Posterior cingulate gyrus (tissue), 11 donors: ENCODE results near the gene AKAP9.
"Not testable (repeated sequence)": the region's sequence is repeated elsewhere in the genome, so short reads cannot be mapped to it uniquely, and the experiment has no call there.

Experiments
- DNase-seq, 10 donors: peaks; one replicate each; pipeline versions ENCODE4 v3.0.0 to v3.0.0-alpha.2; 2020 to 2021; ENCODE audit warnings: mixed read lengths in 3 of 10
- intact Hi-C: fragments of 100-400 bp; cut with DNase I; formaldehyde crosslinking; loops from one replicate; pipeline ENCODE4 v1.15.1; 2023

Gene AKAP9

DNA sequence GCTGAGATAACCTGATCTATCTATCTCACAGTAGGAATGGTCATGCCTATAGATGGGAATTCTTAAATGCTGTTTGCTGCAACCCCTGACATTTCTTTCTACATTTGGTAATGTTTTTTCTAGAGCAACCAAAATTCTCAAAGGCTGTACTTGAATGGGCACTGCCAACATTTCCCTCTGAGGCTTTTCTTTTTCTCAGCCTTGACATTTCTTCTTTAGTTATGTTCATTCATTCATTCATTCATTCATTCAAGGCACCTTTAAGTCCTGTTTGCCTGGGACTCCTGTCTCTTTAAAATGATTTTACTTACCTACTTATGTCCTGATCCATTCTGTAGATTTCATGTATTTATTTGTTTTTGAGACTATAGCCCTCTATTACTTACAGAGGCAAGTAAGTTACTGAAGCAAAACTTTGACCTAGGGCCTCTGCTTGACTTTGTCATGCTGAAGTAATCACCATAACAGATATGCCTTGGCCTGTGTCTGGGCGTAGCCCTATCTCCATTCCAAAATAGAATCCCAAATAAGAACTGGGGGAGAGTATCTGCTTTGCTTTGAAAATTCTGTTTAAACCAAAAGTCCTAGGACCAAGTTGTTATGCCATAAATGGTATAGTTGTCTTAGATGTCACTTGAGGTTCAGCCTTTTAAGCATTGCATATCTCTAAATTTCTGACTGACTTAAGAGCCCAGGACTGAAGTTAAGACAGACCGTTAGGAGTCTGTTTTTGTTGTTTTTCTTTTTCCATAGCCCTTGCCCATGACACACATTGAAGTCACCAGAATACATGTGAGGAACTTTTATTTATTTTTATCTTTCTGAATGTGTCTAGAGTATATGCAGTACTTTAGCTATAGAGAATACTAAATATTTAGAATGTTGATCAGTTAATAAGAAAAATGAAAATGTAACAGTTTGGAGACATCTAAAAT is 59.2 kb downstream of the AKAP9 start:
- DNase-seq: no peak
- intact Hi-C loops: no loop called here

DNA sequence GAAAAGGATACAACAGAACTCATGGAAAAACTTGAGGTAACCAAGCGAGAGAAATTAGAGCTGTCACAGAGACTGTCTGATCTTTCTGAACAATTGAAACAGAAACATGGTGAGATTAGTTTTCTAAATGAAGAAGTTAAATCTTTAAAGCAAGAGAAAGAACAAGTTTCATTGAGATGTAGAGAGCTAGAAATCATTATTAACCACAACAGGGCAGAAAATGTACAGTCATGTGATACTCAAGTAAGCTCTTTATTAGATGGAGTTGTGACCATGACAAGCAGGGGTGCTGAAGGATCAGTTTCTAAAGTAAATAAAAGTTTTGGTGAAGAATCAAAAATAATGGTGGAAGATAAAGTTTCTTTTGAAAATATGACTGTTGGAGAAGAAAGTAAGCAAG is 62.1 kb downstream of the AKAP9 start:
- intact Hi-C loops: no loop called here
- no peak for DNase-seq

DNA sequence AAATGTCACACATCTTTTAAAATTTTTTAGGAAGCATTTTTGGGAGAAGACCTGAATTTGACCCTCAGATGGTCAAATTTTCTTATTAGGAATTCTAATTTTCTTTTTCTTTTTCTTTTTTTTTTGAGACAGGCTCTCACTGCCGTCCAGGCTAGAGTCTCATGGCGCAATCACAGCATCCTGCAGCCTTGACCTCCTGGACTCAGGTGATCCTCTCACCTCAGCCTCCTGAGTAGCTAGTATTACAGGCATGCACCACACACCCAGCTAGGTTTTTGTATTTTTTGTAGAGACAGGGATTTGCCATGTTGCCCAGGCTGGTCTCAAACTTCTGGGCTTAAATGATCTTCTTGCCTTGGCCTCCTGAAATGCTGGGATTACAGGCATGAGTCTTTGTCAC is 65.4 kb downstream of the AKAP9 start:
- intact Hi-C loops: no loop called here
- DNase-seq: no peak

DNA sequence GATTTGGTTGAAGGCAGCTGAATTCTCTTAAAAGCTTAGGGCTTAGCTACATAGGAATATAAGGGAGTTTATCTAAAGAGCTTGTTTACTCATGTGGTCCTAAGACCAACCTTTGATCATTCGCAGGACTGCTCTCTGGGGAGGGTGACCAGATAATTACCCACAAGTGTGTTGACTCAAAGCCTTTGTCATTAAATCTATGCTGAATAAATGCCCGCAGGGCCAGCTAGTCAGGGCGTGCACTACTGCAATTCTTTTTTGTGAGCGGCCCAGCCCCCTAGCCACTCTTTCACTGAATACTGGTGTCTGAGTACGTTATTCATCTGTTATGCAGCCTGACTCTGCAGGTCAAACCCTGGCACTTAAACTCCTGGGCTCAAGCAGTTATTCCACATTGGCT is 69.6 kb downstream of the AKAP9 start:
- no peak for DNase-seq
- intact Hi-C loops: no loop called here

DNA sequence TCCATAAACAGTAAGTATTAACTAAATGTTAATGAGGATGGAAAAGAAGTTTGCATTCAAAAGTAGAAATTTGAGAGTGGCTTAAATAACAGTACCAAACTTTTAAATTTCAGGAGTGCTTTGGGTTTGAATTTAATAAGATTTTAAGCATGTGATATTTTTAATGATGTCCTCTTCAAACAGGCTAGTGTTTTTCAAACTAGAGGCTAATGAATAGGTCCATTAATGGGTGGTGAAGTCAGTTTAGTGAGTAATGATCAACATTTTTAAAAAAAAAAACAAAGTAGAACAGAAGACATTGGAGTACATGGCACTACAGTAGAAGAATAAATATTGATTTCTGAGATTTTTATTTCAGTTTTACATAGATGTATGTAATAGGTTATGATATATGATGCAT is 72.9 kb downstream of the AKAP9 start:
- DNase-seq: no peak
- intact Hi-C loops: no loop called here

DNA sequence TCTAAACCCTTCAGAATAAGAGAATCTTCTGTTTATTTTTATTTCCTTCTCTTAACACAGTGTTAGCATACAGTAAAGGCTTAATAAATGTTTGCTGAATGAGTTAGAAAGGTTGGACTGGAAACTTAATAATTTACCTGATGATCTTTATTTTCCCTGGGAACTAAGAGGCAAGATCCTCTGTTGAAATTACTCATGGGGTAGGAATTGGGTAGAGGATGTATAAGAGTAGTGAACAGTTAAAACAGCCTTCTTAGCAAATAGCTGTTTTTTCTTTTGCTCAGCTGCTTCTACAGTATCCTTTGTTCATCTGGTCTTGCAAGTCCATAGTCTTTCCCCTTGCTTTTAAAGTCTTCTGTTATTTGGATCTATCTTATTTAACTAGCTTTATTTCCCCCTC is 80.0 kb downstream of the AKAP9 start:
- DNase-seq: no peak
- intact Hi-C loops: no loop called here

DNA sequence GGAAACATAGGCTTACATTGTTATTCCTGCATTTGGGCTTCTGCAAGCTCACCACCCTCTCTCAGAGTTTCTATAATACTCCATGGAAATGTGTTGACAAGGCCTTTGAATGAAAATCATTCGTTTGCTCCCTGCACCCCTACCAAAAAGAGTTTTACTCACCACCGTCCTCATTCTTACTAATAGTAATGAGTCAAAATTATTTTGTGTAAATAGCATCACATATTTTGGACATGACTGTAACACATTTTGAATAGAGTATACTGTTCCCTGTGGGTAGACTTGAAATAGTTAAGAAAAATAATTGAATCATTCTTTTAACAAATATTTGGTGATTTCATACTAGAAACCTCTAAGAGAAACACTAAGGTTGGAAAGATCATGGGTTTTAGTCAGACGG is 84.6 kb downstream of the AKAP9 start:
- no peak for DNase-seq

DNA sequence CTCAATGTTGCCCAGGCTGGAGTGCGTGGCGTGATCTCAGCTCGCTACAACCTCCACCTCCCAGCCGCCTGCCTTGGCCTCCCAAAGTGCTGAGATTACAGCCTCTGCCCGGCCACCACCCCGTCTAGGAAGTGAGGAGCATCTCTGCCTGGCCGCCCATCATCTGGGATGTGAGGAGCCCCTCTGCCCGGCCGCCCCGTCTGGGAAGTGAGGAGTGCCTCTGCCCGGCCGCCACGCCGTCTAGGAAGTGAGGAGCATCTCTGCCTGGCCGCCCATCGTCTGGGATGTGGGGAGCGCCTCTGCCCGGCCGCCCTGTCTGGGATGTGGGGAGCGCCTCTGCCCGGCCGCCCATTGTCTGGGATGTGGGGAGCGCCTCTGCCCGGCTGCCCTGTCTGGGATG is 86.0 kb downstream of the AKAP9 start:
- DNase-seq: peak in 2 of 10 donors; percentile 72 to 77
- intact Hi-C loops: not testable (repeated sequence)

More for the DNA sequence above, 84.6 kb downstream of the AKAP9 start:
- intact Hi-C loops: no loop called here

DNA sequence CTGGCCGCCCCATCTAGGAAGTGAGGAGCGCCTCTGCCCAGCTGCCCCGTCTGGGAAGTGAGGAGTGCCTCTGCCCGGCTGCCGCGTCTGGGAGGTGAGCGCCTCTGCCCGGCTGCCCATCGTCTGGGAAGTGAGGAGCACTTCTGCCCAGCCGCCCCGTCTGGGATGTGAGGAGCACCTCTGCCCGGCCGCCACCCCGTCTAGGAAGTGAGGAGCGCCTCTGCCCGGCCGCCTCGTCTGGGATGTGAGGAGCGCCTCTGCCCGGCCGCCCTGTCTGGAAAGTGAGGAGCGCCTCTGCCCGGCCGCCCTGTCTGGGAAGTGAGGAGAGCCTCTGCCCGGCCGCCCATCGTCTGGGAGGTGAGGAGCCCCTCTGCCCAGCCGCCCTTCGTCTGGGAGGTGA is 86.5 kb downstream of the AKAP9 start:
- DNase-seq: peak in 3 of 10 donors; percentile 62 to 81 (median 70)
- intact Hi-C loops: not testable (repeated sequence)

DNA sequence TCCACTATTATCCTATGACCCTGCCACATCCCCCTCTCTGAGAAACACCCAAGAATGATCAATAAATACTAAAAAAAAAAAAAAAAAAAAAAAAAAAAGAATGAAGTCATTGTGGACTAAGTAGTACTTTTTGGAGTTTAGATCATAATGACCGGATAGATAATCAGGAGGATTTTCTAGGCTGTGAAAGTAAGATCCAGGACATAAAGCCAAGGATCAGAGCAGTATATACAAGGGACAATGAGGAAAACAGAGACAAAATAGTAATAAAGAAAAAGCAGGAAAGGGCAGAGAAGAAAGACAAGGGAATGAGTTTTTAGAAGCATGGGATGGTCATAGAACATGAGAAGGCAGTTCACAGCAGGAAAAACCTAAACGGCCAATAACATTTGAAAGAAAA is 87.6 kb downstream of the AKAP9 start:
- no peak for DNase-seq
- intact Hi-C loops: no loop called here

DNA sequence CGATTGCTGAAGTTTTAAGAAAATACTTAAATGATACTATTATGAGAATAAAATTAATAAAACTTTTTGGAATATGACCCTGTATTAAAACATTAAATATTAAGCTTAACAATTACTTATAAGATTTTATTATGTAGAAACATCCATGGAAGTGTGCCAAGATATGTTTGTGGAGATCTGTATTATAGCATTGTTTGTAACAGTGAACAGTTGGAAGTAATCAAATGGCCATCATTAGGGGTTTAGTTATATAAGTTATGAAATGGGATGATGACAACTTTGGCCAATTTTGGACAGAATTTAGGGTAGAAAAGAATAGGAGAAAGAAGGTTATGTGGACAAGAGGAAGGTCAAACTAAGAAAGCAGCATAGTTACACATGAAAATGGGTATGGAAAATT is 88.0 kb downstream of the AKAP9 start:
- DNase-seq: no peak
- intact Hi-C loops: no loop called here

DNA sequence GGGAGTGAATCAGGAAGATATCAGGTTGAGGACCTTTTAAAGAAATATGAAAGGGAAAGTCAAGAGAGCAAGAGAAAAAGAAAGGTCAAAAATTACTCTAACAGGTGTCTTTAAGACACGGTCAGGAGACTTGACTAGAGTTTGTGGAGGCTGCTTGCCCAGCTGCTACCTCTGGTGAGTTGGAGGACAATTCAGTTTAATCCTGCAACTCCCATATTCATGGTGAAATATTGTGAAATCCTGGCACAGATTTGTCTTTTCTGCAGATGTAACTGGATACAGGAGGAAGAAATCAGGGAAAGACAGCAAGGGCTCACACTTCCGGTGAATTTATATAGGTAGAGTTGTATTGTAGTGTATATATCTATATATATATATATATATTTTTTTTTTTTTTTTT is 93.5 kb downstream of the AKAP9 start:
- intact Hi-C loops: no loop called here
- DNase-seq: no peak

DNA sequence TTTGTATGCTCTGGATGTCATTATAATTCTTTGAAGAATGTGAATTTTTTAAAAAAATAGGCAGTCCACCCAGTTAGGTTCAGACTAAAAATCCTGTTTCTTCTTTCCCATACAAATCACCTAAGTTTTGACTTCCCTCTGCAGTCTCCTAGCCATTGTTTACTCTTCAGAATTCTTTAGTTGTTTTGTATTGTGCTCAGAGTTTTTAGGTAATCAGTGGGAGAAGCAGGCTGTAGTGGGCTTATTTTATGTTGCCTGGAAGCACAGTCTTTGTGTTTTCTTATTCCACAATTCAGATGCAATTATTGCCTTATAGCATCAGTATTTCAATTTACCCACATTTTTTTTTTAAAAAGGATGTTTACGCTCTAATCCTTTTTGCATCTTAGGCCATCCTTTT is 94.9 kb downstream of the AKAP9 start:
- intact Hi-C loops: no loop called here
- no peak for DNase-seq

DNA sequence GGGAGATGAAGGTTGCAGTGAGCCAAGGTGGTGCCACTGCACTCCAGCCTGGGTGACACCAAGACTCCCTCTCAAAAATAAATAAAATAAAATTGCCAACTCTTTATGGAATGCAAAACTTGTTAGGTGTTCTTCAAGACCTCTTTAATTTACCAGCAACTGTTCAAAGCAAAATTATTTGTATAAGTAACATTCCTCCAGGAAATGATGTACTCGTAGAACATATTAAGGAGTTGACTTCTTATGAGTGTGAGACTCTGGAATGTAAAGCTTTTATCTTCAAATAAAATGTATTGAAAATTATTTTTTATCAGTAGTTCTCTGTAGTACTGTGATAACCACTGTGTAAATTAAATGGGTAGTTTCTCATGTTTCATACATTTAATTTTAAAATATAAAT is 99.2 kb downstream of the AKAP9 start:
- intact Hi-C loops: no loop called here
- no peak for DNase-seq

DNA sequence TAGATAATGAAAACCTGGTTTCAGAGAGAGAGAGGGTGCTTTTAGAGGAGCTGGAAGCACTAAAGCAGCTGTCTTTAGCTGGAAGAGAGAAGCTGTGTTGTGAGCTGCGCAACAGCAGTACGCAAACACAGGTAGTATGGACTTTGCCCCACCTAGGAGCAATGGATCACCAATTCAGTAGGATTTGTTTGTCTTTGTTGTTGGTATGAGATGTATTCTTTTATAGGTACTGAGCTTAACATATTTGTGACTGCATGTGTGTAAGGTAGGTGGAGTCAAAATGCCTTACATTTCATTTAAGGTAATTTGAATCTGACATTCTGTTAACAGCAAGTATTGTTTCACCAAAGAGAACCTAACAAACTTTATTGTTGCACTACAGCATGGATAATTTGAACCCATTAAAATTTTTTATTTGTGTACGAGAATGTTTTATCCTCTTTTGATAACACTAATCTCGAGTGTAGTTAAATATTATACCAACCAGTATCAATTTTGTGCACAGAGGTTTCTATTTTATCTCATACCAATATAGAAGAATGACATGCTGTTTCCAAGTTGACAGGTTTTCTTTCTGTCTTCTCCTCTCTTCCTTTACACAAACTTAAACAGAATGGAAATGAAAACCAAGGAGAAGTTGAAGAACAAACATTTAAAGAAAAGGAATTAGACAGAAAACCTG is 101.5 kb downstream of the AKAP9 start:
- no peak for DNase-seq
- intact Hi-C loops: no loop called here

DNA sequence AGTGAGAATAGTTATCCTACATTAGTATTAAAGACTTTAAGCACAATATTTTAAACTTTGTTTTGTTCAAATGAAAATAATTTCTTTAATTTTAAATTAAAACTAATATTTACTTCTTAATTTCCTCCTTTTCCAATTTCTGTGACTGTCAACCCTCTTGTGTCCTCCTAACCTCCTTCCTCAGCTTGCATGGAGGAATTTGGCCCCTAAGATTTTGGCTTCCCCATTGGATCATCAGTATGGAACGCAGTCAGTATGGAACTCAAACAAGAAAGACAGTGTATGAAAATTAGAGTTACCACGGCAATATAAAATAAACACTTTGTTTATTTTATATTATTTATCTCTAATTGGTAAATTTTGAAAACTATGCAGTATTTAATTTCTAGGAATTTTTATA is 102.4 kb downstream of the AKAP9 start:
- DNase-seq: no peak
- intact Hi-C loops: no loop called here

DNA sequence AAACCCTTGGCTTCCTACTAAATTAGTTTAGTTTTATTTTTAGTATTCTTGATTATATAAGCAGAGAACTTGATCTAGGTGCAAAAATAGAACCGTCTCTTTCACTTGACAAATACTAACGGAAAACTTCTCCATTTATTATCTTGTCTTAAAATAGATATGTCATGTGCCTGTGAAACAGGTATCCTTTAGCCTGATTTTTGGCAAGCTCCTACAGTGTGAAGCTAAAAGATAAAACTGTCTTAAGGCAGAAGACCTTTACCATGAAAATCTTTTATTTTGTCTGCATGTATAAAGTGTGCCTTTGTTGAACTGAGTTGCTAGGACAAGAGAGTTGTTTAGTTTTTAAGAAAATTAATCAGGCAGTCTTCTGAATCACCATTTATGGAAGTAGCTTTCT is 103.0 kb downstream of the AKAP9 start:
- intact Hi-C loops: no loop called here
- DNase-seq: no peak

DNA sequence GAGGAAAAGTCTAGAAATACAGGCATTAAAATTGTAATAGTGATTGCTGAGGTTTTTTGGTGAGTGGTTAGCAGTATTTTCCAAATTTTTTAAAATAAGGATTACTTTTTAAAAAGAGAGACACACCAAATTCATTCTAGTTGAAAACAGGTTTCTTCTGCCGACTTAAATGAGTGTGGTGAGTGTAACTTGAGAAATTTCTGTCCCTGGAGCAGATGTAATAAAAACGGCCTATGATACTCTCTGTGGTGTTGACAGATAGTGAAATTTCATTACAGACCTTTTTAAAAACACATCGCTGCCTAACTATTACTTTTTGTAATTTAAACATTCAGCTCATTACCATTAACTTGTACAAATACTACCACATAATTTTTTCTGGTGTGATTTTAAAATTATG is 103.5 kb downstream of the AKAP9 start:
- intact Hi-C loops: no loop called here
- no peak for DNase-seq

DNA sequence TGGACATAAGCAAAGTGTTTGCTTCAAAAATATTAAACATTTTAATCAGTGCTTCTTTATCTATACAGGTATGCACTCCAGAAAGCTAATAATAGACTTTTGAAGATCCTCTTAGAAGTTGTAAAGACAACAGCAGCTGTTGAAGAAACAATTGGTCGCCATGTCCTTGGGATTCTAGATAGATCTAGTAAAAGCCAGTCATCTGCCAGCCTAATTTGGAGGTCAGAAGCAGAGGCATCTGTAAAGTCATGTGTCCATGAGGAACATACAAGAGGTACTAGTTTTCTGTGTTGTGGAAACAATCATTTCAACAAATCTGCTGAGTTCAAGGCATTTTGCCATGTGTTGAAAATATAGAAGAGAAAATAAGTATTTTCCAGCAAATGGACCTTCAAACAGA is 104.3 kb downstream of the AKAP9 start:
- no peak for DNase-seq
- intact Hi-C loops: no loop called here

DNA sequence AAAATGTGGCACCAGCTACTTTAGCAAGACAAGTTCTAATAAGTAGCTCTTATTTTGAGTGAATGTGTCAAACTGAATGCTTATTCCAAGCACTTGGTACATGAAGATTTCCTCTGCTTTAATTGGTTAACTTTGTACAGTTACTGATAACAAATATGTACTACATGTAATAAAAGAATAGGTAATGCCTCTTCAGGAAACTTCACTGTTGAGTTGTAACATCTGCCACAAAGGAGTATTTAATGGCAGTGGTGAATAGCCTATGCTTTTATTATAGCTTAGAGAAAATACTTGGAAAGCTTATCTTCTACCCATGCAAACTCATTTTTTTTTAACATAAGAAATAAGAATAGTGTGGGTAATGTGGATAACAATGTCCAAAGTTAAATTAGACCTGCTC is 111.0 kb downstream of the AKAP9 start:
- intact Hi-C loops: no loop called here
- DNase-seq: no peak

DNA sequence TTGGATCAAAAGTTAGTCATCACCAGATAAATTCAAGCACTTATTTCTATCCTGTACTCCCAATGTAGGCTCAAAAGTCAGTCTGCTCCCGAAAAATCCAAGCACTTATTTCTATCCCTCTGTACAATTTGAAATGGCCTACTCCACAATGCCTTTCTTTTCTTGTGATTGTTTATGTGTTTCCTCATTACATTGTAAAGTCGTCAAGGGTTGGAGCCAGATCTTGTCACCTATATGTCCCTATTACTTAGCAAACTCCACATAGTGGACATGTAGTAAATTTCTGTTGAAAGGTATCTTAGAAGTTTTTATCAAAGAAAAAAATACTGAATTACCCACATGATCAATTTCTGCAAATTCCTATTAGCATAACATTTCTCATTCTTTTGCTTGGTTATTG is 111.5 kb downstream of the AKAP9 start:
- DNase-seq: no peak
- intact Hi-C loops: no loop called here

DNA sequence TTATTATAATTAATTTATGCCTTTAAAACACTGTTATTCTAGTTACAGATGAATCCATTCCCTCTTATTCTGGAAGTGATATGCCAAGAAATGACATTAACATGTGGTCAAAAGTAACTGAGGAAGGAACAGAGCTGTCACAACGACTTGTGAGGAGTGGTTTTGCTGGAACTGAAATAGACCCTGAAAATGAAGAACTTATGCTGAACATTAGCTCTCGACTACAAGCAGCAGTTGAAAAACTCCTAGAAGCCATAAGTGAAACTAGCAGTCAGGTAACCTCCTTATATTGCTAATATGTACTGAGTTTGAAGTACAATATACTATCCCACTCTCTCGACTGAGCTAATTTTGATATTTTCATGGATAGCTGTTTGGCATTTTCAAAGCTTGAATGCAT is 112.0 kb downstream of the AKAP9 start:
- no peak for DNase-seq

More for the DNA sequence above, 112.0 kb downstream of the AKAP9 start:
- intact Hi-C loops: no loop called here
